HG03442 (cell line): ENCODE results near the gene ARID3B.

Source experiments
- ATAC-seq: cut with Tn5 transposase; IDR thresholded peaks from one replicate; pipeline ENCODE4 v1.9.1; 2021; ENCODE audit warnings: mild to moderate bottlenecking, moderate library complexity; ENCODE audit not compliant: unreplicated experiment

The ARID3B gene

GRCh38 chr15:74633781-74634180 lies 92.8 kb downstream of the ARID3B start:
- ATAC-seq, result no peak

DNA sequence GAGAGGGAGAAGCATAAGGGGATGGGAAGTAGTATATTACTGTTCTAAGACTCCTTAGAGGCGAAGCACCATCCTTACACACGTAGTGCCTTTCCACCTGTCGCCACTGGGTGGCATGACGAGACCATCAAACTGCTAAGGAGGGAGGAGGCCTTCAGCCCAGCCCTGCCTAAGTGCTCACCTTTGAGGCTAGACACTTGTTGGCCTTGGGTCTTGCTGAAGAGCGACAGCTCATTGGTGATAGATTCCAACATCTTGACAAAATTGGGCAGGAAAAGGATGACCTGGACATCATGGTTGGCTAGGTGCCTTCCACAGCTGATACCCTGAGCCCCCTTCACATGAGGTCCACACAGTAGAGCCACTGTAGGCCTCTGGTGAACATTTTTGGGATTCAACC lies 94.2 kb downstream of the ARID3B start:
- ATAC-seq, result peak; percentile 55

DNA sequence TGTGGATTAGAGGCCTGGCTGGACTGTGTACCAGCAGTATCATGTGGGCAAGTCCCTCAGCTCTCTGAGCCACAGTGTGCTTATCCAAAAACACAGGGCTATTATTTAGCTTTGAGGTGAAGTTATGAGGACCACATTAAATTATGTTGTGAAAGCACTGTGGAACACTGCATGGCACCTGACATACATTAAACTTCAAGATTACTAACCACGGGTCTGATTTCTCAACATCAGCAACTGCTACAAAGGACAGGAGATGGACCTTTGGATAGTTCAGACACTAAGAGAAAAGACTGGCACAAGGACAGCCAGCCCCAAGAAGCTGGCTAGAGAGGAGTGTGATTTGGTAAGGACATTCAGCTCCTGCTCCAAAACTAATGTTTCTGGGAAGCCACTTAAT lies 96.0 kb downstream of the ARID3B start:
- no peak for ATAC-seq

- no peak for ATAC-seq
These were observed 100.1 kb downstream of the ARID3B start for GRCh38 chr15:74641151-74641550.

DNA sequence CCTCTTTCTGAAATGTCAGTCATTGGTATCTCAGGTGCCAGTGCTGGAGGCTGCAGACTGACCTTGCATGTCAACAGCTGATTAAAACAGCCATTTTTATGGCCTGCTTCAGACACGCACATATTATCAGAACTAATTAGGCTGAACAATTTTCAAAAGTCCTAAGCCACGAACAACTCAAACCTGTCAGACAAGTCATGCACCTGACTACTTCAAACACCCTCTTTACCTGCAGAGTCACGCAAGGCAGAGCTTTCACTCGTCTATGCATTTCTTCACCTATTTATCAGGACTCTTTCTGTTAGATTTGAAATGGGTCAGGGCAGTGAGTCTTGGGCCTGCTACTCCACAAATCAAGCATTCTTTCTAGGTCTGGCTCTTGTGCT lies 101.3 kb downstream of the ARID3B start:
- ATAC-seq, result no peak

DNA sequence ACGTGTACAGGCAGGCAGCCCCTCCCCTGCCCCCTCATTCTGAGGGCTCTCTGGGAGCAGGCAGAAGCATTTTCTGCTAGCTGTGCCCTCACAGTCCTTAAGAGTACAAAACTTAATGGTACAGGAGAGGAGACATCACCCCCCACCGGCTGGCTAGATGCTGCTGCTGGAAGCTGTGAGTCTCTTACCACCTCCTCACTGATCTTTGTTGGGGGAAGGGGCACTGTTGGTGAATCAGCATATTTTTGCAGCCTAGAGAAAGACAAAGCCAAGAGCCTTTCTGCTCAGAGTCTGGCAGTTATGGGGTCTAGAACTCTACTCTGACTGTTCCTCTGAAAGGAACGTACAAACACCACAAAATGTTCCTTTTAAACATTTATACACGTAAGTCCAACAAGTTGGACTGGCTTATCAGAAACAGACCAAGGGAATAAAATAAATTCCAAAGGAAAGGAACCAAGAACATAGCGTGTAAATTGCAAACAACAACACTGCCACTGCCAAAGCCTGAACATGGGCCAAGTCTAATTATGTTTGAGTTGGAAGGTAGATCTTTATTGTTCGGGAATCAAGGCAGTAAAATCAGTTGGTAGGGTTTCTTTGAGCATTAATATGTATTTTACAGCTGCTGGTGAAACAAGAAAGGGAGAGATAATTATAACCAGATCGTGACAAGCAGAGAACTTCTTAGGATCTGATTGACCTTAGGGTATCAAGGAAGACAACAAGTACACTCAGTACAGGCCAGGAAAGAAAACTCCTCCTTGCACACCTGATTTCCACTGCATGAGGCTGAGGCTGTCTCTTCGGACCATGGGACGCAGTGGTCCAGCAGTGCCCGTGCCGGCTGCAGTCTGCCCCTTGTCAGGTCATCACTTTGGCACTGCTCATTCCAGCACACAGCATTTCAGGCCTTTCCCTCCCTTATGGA lies 102.0 kb downstream of the ARID3B start:
- ATAC-seq, result no peak

- no peak for ATAC-seq
These were observed 102.7 kb downstream of the ARID3B start for GRCh38 chr15:74643665-74644204.

DNA sequence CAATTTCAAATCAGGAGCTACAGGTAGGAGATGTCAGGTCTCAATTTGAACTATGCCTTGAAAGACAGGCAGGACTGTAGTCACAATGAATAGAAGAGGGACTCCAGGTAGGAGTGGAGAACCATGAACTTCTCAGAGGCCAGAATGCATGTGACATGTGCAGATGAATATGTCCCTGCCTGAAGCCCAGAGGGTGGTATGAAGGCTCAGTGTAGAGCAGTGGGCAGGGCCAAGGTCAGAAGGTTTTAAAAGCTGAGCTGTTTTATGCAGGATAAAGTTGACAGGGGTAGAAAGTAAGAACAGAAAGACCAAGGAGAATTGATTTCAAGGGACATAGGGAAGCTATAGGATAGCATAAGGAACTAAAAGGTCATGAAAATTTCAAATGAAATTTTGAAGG lies 105.5 kb downstream of the ARID3B start:
- ATAC-seq, result no peak
